GM19324 (cell line): ENCODE data around the gene CEBPB.
A peak's percentile ranks its signal among the peaks of the same experiment; 100 is the strongest.
"Not testable (repeated sequence)": the region's sequence is repeated elsewhere in the genome, so short reads cannot be mapped to it uniquely, and the experiment has no call there.

Experiments
- ATAC-seq: cut with Tn5 transposase; IDR thresholded peaks from one replicate; pipeline ENCODE4 v1.9.1; 2021; ENCODE audit warnings: mild to moderate bottlenecking, moderate library complexity; ENCODE audit not compliant: unreplicated experiment, low FRiP score

CEBPB gene

GRCh38 chr20:50190251-50191064, at the start of gene CEBPB:
Gene CEBPB (plus strand): TSS chr20:50190830. CDS start chr20:50191034, 204 bp downstream.
- ATAC-seq: peak; percentile 48

DNA sequence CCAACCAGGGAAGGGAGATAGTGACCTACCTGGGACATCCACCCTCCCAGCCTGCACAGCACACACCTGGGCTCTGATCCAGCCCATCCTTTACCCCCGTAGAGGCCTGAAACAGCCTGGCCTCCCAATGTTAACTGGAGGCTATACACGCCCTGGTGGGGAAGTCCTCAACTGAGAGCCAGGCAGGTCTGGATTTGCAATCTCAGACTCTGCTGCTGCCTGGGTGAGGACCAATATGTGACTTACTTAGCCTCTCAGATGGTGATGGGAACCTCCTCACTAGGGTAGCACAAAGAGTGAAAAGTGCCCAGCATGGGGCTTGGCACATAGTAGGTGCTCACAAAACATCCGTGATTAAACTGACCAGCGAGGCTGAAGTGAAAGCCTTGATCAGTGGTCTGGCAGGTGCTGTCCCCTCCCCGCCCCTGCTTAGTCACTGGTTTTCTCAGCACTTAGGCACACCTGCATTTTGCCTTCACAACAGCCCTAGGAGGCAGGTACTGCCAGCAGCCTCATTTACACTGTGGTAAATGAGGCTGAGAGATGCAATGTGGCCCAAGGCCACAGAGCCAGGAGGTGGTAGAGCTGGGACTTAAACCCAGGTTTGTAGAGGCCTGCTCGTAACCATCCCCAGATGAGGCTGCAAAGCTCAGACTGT, 49.5 kb upstream of the CEBPB start:
- ATAC-seq: no peak

DNA sequence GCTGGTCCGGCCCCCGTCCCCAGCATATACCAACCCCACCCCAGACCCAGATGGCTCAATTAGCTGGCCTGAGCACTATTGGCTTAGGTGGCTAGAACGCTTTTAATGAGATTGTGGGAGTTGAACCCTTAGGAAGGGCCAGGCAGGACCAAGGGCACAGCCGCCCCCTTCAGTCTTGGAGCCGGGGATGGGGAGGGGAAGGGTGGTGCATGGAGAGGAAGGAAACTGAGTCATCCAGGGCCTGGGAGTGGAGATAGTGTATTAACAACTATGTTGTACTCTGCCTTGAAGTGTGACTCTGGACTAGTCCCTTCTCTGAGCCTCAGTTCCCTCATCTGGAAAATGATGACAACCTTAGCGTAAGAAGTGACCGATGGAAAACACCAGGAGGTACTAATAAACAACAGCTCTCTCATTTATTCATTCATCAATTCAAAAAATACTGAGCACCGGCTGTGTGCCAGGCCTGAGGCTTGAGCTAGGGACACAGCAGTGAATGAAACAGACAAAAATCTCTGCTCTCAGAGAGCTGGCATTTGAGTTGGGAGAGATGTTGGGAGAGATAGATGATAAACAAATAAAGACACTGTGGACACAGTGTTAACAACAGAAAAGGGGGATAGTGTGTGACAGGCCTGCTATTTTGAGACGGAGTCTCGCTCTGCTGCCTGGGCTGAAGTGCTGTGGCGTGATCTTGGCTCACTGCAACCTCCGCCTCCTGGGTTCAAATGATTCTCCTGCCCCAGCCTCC, 48.6 kb upstream of the CEBPB start:
- no peak for ATAC-seq

GRCh38 chr20:50142812-50143211, 47.8 kb upstream of the CEBPB start:
- no peak for ATAC-seq

DNA sequence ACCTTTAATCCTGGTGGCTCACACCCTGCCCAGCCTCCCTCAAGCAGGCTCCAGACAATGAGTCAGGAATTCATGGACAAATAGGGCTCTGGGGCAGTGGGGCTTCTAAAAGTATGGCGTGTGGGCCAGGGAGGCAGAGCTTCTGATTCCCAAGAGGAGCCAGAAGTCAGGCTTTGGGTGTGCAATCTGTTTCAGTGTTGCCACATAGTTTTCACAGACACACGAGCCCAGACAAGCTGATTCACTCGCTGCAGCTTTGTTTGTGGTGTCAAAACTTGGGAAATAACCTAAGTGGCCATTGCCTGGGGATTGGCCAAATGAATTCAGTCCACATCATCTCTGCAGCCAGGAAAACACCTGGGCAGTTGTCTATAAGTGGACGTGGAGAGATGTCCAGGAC, 46.3 kb upstream of the CEBPB start:
- no peak for ATAC-seq

DNA sequence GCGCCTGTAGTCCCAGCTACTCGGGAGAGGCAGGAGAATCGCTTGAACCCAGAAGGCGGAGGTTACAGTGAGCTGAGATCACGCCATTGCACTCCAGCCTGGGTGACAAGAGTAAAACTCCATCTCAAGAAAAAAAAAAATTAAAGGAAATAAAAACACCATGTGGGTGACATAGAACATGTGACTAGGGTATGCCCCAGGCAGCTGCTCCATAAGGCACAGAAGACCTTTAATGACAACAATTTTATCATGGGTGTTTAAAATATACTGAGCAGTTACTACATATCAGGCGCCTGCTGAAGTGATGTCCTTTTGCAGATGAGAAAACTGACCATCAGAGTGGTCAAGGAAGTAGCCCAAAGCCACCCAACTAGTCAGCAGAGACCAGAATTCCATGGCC, 45.1 kb upstream of the CEBPB start:
- no peak for ATAC-seq

- ATAC-seq: no peak
Measured at GRCh38 chr20:50146214-50146613, 44.4 kb upstream of the CEBPB start.

- ATAC-seq: no peak
Measured at GRCh38 chr20:50146732-50147662, 43.6 kb upstream of the CEBPB start.

DNA sequence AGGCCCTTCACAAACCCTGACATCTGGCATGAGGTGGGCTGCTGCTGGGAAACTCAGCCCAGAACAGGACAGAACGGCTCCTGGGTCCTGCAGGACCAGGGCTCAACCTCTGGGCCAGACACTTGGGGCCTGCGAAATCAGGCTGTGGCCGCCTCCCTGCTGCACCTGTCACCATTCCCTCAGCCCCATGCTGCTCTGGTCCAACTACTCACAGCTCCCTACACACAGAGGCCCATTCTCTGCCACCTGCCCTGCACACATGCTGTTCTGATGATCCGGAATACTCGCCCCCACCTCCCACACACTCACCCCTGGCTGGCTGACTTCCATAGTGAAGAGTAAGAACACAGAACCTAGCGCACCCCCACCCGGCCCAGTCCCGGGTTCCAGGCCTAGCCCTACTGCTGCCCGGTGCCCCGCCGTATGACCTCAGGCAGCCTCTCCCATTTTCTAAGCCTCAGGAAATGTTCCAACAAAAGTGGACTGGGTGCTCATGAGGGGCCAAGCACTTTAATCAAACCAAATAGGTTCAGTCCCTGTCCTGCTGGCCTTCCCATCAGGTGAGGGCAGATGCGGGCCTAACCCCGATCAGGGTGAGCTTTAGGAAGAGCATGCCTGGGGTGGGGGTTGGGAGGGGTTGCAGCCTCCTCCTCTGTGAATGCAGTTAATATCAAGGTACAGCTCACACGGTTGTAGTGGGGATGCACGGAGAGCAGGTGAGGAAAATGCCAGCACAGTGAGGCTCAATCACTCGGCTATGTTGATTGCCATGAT, 41.0 kb upstream of the CEBPB start:
- ATAC-seq: no peak

- ATAC-seq: no peak
Measured at GRCh38 chr20:50151034-50151743, 39.4 kb upstream of the CEBPB start.

GRCh38 chr20:50152394-50153152, 38.1 kb upstream of the CEBPB start:
- ATAC-seq: no peak

DNA sequence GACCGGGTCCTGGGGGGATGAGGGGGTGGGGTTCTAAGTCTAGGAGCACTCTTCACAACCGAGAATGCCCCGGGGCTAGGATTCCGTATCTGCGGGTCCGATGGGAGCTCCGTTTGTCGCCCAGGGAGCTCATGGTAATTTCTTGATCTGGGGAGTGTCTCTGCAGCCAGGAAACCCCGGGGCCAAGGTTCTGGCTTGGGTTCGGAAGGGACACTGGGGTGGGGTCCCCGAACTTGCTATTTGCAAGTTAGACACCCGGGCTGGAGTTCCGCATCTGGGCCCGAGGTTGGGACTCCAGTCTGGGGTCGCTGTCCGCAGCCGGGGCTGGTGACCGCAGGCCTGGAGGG, 37.5 kb upstream of the CEBPB start:
- ATAC-seq: no peak

GRCh38 chr20:50153500-50154377, 36.9 kb upstream of the CEBPB start, which contains the start of gene PEDS1:
Gene PEDS1 (minus strand): TSS chr20:50153723. CDS start chr20:50153637, 86 bp downstream.
- ATAC-seq: peak; percentile 94

- not testable (repeated sequence) for ATAC-seq
Measured at GRCh38 chr20:50161494-50161893, 29.1 kb upstream of the CEBPB start.

DNA sequence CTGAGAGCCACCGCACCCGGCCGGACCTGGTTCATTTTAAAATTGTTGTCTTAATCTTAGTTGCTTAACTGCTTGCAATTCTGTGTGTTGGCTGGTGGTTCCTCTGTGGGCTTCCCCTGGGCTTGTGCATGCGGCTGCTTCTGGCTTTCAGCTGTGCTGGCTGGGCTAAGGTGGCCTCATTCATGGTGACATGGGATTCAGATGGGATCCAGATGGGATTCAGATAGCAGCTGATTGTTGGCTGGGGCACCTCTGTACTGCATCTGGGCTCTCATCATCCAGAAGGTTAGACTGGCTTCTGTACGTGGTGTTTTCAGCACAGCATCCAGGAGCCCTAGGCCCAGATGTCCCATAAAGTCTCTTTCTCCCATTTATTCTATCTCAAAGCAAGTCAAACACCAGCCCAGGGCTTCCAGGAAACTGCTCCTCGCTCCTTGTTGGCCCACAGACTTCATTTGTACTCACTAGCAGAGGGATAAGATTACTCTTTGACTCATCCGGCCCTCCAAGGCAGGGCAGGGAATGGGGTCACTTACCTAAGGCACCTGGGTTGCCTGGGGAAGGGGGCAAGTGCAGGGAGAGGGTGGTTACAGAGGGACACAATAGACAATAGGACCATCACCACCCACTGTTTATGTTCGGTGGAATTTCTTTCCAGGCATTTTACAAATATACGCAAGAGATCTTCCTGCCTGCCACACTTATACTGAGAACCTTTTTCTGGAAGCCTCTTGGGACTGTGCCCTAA, 26.9 kb upstream of the CEBPB start:
- no peak for ATAC-seq
